SH-SY5Y (cell line): ENCODE results near the gene ZCCHC17.

Experiments used
- GATA2 ChIP-seq: IDR thresholded peaks from 2 replicates; pipeline ENCODE4 v1.6.1; 2011; ENCODE audit warnings: mild to moderate bottlenecking, low read depth, low read length
- GATA3 ChIP-seq: IDR thresholded peaks from 2 replicates; pipeline ENCODE4 v1.6.1; 2011; ENCODE audit warnings: low read depth, mild to moderate bottlenecking, low read length, moderate library complexity

DNA sequence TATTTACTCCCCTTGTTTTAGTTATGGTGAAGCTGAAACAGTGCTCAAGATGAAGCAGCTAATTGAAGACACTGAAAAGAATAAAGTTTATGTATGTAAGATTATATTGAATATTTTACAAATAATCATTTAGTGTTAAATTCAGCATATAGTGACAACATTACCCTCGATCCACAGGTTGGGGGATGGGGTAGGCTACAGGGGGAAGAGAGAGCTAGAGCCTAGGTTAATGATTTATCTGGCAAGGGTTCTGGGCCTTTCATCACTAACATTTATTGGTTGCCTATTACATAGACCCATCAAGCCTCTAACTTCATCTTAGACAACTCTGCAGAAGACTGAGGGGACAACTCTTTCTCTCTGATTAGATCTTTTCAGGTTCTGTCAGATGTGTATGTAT is 21.3 kb downstream of the ZCCHC17 start:
- TF ChIP-seq GATA2: no peak
- no peak for TF ChIP-seq GATA3
